ENCODE results near the gene NDUFS7.

Gene NDUFS7

GRCh38 chr19:1386945-1387683 lies 3.4 kb downstream of the NDUFS7 start:
- FAIRE-seq = no peak

- FAIRE-seq = no peak
Observed at GRCh38 chr19:1387684-1388636, 4.3 kb downstream of the NDUFS7 start.

DNA sequence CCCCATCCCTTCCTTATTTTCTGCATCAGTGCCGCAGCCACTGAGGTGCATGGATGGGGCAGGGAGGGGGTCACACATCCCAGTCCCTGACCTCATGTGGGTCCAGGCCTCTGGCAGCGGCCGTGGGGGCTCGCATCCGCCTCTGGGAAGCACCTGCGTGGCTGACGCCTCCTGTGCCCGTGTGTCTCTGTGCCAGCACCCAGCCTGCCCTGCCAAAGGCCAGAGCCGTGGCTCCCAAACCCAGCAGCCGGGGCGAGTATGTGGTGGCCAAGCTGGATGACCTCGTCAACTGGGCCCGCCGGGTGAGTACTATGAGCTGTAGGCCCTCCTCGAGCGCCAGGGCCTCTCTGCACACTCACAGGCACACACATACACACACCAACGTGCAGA lies 4.9 kb downstream of the NDUFS7 start:
- no peak for FAIRE-seq

DNA sequence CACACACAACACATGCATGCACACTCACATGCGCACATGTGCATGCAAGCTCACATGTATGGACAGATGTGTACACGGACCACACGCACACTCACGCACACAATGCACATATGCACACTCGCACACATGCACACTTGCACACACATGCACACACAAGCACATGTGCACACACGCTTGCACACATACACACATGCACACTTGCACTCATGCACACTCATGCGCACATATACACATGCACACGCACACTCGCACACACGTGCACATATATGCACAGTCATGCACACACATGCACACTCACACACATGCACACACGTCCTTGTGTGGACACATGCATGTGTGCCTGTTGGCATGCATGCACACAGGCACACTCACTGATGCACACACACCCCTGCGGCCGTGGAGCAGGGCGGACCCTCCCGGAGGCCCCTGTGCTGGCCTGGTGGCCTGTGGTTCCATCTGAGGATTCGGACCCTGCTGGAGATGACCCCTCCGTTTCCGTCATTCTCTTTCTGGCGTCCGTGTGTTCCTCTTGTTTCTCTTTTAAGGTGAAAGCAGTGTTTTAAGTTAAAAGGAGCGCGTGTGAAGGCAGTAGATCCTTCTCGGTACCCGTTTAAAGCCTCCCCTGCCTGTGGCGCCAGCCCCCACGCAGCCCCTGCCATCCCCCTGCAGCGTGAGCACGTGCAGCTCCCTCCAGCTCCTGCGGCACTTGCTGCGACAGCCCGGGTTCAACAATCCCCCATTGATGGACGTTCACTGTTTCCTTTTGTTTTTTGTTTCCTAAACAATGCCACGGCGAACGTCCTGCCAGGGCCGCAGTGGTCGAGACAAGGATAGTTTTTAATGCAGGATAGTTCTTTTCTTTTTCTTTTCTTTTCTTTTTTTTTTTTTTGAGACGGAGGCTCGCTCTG lies 5.6 kb downstream of the NDUFS7 start:
- FAIRE-seq = no peak

DNA sequence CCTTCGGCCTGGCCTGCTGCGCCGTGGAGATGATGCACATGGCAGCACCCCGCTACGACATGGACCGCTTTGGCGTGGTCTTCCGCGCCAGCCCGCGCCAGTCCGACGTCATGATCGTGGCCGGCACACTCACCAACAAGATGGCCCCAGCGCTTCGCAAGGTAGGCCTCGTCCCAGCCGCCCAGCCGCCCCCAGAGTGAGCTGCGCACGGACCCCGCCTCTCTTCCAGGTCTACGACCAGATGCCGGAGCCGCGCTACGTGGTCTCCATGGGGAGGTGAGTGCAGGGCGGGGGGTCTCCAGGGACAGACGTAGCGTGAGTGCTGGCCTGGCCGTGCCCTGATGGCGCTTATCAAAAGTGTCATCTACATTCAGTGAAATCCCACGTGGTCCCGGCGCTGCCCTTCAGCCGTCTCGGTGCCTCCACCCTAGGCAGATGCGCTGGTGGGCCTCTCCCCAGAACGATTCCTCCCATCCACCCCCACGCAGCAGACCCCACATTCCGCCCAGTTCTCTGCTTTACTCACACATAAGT lies 7.2 kb downstream of the NDUFS7 start:
- no peak for FAIRE-seq

DNA sequence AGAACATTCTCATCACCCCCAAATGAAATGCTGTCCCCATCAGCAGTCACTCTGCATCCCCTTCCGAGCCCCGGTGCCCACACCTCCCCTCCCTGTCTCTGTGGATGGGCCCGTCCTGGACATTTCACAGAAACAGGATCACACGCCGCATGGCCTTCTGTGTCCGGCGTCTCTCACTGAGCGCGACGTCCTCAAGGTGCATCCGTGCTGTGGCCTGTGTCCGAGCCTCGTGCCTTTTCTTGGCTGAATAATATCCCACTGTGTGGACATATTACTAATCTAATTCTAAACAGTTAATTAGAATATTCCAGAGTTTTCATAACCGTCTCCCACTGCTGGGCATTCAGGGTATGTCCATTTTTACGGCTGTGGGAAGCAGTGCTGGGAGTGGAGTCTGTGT lies 8.7 kb downstream of the NDUFS7 start:
- FAIRE-seq = no peak

GRCh38 chr19:1392939-1393530 lies 9.3 kb downstream of the NDUFS7 start:
- FAIRE-seq = no peak

- FAIRE-seq = no peak
Observed at GRCh38 chr19:1393841-1394240, 10.1 kb downstream of the NDUFS7 start.

- FAIRE-seq = no peak
Observed at GRCh38 chr19:1394252-1395193, 10.8 kb downstream of the NDUFS7 start.

- no peak for FAIRE-seq
Observed at GRCh38 chr19:1395194-1396018, 11.7 kb downstream of the NDUFS7 start.

DNA sequence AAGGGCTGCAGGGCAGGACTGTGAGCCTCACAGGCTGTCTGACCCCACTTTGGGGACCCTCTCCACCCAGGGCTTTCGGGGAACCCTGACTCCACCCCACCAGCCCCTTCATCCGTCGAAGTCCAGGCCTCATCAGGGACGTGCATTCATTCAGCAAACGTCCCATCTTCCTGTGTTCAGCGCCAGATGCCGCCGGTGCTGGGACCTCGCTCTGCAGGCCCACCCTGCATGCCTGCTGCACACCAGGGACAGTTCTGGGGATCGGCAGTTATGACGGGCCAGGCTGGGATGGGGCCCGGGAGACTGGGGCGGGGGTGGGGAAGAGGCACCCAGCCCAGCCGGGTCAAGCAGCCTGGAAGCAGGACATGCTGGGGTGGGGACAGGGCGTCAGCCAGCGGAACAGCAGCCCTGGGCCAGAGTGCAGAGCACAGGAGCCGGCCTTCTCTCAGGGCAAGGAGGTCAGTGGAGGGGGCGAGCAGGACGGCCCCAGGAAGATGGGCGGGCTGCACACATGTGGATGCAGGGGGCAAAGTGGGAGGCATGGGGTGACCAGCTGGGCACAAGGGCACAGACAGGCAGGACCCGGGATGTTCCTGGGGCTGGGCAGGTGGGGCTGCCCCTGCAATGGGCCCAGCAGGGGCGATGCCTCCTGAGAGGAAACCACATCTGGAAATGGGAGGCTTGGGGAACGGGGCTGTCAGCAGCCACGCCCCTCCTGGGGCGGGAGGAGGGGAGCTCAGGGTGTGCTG lies 12.5 kb downstream of the NDUFS7 start:
- no peak for FAIRE-seq

DNA sequence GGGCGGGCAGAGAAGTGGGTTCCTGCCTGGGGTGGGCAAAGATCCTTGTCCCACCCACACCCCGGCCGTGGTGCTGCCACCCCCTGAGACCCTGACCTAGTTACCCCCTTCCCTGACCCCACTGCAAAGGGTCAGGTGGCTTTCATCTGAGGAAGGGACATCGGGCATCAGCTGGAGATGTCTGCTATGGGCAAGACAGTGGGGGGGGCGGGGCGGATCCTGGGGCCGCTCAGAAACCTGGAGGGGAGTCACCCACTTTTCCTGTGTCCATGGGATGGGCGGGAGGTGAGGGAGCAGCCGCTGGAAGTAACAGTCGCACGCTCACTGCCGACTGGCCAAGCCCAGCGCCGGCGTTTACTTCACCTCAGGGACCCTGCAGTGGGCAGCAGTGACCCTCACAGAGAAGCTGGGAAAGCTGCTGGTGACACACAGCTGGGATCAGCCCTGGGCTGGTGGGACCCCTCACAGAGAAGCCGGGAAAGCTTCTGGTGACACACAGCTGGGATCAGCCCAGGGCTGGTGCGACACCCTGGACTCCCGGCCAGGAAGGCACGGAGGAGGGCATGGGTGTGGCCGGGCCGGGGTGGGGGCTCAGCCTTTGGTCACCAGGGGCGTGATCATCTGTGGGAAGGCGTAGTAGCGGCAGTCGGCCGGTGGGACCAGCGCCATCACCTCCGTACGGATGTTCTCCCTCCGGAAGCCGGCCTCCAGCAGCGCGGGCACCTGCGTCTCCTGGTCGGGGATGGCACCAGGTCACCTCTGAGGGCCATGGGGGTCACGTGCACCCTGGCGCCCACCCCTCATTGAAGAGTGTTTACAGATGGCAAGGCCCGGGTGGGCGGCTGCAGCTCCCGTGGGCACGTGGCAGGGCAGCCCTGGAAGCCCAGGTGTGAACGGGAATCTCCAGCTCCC lies 13.3 kb downstream of the NDUFS7 start:
- FAIRE-seq = no peak

GRCh38 chr19:1397838-1398237 lies 14.1 kb downstream of the NDUFS7 start:
- FAIRE-seq = no peak

DNA sequence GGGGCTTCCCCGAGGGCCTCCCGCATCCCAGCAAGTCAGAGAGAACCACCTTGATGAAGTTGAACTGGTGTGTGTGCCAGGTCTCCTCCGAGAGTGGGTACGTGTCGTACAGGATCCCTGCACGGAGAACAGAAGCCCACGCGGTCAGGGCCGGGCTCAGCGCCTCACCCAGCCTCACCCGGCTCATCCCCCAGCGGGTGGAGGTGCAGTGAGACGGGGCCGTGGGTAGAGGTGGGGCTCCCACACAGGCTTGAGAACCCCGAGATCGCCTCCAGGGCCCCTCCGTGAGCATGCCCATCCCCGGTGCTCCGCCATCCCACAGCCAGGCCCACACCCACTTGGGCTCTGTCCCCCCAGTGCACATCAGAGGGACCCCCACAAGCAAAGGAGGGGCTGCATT lies 15.4 kb downstream of the NDUFS7 start:
- FAIRE-seq = no peak

- FAIRE-seq = no peak
Observed at GRCh38 chr19:1399745-1400144, 16.0 kb downstream of the NDUFS7 start.

GRCh38 chr19:1400281-1401137 lies 16.8 kb downstream of the NDUFS7 start:
- FAIRE-seq = no peak
